Colonic mucosa (tissue), 4 donors: ENCODE measurements around the gene CBS. TPM values are rescaled to one million over a fixed set of nuclear protein-coding genes. Genes with fewer than 3 reads are reported as not detected.
"Not testable (repeated sequence)": the region's sequence is repeated elsewhere in the genome, so short reads cannot be mapped to it uniquely, and the experiment has no call there.

ENCODE experiments used
- DNase-seq: peaks from one replicate; pipeline ENCODE4 v3.0.0-alpha.2; 2020
- H3K27ac ChIP-seq: fragments of 200-600 bp; one replicate; pipeline ENCODE4 v1.8.0; 2021
- H3K27me3 ChIP-seq: fragments of 200-600 bp; one replicate; pipeline ENCODE4 v1.8.0; 2021
- H3K36me3 ChIP-seq: fragments of 200-600 bp; one replicate; pipeline ENCODE4 v1.8.0; 2021
- H3K4me1 ChIP-seq: fragments of 200-600 bp; one replicate; pipeline ENCODE4 v1.8.0; 2021; ENCODE audit warnings: mild to moderate bottlenecking
- H3K4me3 ChIP-seq: fragments of 200-600 bp; one replicate; pipeline ENCODE4 v1.8.0; 2021
- H3K9ac ChIP-seq, 2 donors: one replicate each; pipeline ENCODE4 v1.7.0; 2013; ENCODE audit warnings: control low read depth in 2 of 2, low read depth in 2 of 2, low read length in 2 of 2
- H3K9me3 ChIP-seq: fragments of 200-600 bp; one replicate; pipeline ENCODE4 v1.8.0; 2021
- intact Hi-C: fragments of 100-400 bp; cut with DNase I; formaldehyde crosslinking; loops from one replicate; pipeline ENCODE4 v1.14.1; 2022
- total RNA-seq, 2 donors: library from RNA; stranded (reverse); fragmentation: NEBNext Ultra II Directional in 1 of 2; extraction: Animal tissue kit (Norgen Biotek cat#: 25700) in 1 of 2; gene quantifications; one replicate each; pipeline ENCODE4 v1.2.1, GENCODE V29; 2021
- donor health status: healthy.
- donor health status: DM: no; HTN: no; CAD: no.
- donor health status: DM: no; HTN: no; CAD: no.

The CBS gene
- total RNA-seq, 2 donors from 2014 or later, result 2.7 to 14.7 TPM

- H3K9ac ChIP-seq, H3K27ac ChIP-seq, intact Hi-C loops, H3K9me3 ChIP-seq, H3K4me1 ChIP-seq, H3K4me3 ChIP-seq, H3K36me3 ChIP-seq, DNase-seq, H3K27me3 ChIP-seq: not testable (repeated sequence)
Measured at GRCh38 chr21:43053112-43053511, 22.5 kb downstream of the CBS start.

- H3K9ac ChIP-seq, DNase-seq, H3K36me3 ChIP-seq, H3K27me3 ChIP-seq, H3K4me1 ChIP-seq, H3K27ac ChIP-seq, intact Hi-C loops, H3K9me3 ChIP-seq, H3K4me3 ChIP-seq: not testable (repeated sequence)
Measured at GRCh38 chr21:43045876-43046821, 29.5 kb downstream of the CBS start.

GRCh38 chr21:43045165-43045875 lies 30.3 kb downstream of the CBS start:
- H3K27ac ChIP-seq, H3K9ac ChIP-seq, H3K4me1 ChIP-seq, H3K4me3 ChIP-seq, intact Hi-C loops, DNase-seq, H3K27me3 ChIP-seq, H3K36me3 ChIP-seq, H3K9me3 ChIP-seq: not testable (repeated sequence)

- H3K27ac ChIP-seq, H3K4me1 ChIP-seq, H3K36me3 ChIP-seq, H3K9me3 ChIP-seq, H3K27me3 ChIP-seq, H3K9ac ChIP-seq, intact Hi-C loops, DNase-seq, H3K4me3 ChIP-seq: not testable (repeated sequence)
Measured at GRCh38 chr21:43044547-43044946, 31.1 kb downstream of the CBS start.

GRCh38 chr21:43043291-43043690 lies 32.3 kb downstream of the CBS start:
- H3K27ac ChIP-seq, DNase-seq, H3K4me3 ChIP-seq, H3K36me3 ChIP-seq, H3K4me1 ChIP-seq, intact Hi-C loops, H3K9me3 ChIP-seq, H3K9ac ChIP-seq, H3K27me3 ChIP-seq: not testable (repeated sequence)

GRCh38 chr21:43042169-43042568 lies 33.5 kb downstream of the CBS start:
- intact Hi-C loops, DNase-seq, H3K4me1 ChIP-seq, H3K4me3 ChIP-seq, H3K27ac ChIP-seq, H3K36me3 ChIP-seq, H3K27me3 ChIP-seq, H3K9ac ChIP-seq, H3K9me3 ChIP-seq: not testable (repeated sequence)

GRCh38 chr21:43038659-43039044 lies 37.0 kb downstream of the CBS start:
- H3K36me3 ChIP-seq, intact Hi-C loops, H3K9ac ChIP-seq, DNase-seq, H3K27me3 ChIP-seq, H3K4me3 ChIP-seq, H3K4me1 ChIP-seq, H3K9me3 ChIP-seq, H3K27ac ChIP-seq: not testable (repeated sequence)

GRCh38 chr21:43037918-43038658 lies 37.5 kb downstream of the CBS start:
- H3K4me3 ChIP-seq, DNase-seq, intact Hi-C loops, H3K27ac ChIP-seq, H3K36me3 ChIP-seq, H3K27me3 ChIP-seq, H3K9ac ChIP-seq, H3K9me3 ChIP-seq, H3K4me1 ChIP-seq: not testable (repeated sequence)

GRCh38 chr21:43036889-43037288 lies 38.7 kb downstream of the CBS start:
- H3K9me3 ChIP-seq, H3K4me3 ChIP-seq, H3K27me3 ChIP-seq, H3K36me3 ChIP-seq, H3K27ac ChIP-seq, H3K9ac ChIP-seq, intact Hi-C loops, H3K4me1 ChIP-seq: not testable (repeated sequence)
- peak; percentile 32 for DNase-seq
